HG03095 (cell line): ENCODE measurements around the gene SLC16A2.
"Not testable (repeated sequence)": the region's sequence is repeated elsewhere in the genome, so short reads cannot be mapped to it uniquely, and the experiment has no call there.

Experiments used
- ATAC-seq: cut with Tn5 transposase; IDR thresholded peaks from one replicate; pipeline ENCODE4 v1.9.1; 2021; ENCODE audit warnings: moderate library complexity; ENCODE audit not compliant: unreplicated experiment

Gene SLC16A2

GRCh38 chrX:74445099-74445498, 23.8 kb downstream of the SLC16A2 start:
- no peak for ATAC-seq

GRCh38 chrX:74446876-74447275, 25.6 kb downstream of the SLC16A2 start:
- no peak for ATAC-seq

- ATAC-seq: no peak
Observed at GRCh38 chrX:74448669-74449068, 27.4 kb downstream of the SLC16A2 start.

DNA sequence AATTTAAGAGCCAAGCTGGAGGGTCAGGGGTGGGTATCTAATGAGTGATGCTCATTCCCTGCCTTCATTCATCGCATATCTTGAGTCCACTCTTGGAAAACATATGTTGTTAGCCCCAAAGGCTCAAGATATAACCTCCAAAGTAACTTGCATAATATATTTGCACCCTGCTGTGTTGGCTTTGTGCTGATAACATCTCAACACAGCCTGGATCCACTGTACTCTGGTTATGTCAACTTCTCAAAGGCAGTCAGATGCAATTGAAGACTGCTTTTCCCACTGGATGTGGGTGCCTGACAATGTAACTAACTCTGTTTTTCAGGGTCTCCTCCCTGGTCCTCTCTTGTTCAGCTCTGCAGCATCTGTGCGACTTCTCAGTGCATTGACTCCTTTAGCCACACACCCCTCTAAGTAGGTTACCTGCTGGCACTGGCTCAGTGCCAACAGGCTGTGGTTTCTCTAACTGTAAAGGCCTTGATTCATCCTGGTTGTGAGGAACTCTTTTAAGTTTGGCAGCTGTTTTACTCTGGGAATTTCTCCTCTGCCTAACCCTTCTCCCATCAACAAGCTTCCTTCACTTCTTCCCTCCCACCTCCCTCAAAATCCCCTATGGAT, 28.1 kb downstream of the SLC16A2 start:
- no peak for ATAC-seq

- no peak for ATAC-seq
Observed at GRCh38 chrX:74449937-74450330, 28.6 kb downstream of the SLC16A2 start.

DNA sequence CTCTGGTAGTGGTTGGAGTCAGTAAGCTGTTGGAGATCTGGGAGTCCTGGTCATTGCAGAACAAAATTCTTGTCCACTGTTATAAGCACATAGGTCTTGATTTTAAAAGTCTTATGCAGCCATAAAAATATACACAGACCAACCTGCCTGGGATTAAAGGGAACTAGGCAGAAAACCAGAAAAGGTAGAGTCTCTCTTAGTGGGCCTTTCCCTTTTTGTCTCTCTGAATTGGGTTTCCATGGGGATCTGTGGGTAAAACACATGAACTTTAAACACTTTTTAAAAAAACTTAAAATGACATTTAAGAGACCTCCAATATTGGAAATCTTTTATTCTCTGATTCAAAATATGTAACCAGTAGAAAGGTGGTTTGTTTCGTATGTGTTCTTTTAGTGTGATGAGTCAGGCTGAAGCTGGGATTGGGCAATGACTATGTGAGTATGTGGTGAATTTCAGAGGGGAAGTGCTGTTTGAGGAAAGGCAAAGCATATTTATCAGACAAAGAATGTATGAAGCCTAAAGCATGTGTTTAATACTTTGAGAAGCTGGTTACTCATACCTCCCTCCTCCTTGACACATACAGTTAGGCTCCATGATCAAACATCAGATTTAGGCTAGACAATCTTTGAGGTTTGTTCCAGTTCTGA, 29.6 kb downstream of the SLC16A2 start:
- ATAC-seq: no peak

GRCh38 chrX:74451450-74452198, 30.3 kb downstream of the SLC16A2 start:
- no peak for ATAC-seq

- ATAC-seq: no peak
Observed at GRCh38 chrX:74452199-74452481, 30.8 kb downstream of the SLC16A2 start.

DNA sequence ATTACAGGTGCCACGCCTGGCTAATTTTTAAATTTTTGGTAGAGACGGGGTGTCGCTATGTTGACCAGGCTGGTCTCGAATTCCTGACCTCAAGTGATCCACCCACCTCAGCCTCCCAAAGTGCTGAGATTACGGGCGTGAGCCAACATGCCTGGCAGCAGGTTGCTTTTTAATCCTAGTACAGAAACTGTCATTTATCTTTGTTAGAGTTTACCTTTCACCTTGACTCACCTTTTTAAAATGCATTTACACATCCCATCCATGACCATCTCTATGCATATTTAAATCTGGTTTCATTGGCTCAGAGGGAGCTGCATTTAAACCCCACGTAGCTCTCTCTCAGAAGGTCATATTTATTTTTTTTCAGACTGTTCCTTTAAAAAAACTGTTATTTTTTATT, 31.9 kb downstream of the SLC16A2 start:
- ATAC-seq: no peak

DNA sequence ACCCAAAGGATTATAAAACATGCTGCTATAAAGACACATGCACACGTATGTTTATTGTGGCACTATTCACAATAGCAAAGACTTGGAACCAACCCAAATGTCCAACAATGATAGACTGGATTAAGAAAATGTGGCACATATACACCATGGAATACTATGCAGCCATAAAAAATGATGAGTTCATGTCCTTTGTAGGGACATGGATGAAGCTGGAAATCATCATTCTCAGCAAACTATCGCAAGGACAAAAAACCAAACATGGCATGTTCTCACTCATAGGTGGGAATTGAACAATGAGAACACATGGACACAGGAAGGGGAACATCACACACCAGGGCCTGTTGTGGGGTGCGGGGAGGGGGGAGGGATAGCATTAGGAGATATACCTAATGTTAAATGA, 32.9 kb downstream of the SLC16A2 start:
- ATAC-seq: not testable (repeated sequence)

GRCh38 chrX:74458736-74459135, 37.4 kb downstream of the SLC16A2 start:
- ATAC-seq: no peak

- no peak for ATAC-seq
Observed at GRCh38 chrX:74461384-74461783, 40.1 kb downstream of the SLC16A2 start.

DNA sequence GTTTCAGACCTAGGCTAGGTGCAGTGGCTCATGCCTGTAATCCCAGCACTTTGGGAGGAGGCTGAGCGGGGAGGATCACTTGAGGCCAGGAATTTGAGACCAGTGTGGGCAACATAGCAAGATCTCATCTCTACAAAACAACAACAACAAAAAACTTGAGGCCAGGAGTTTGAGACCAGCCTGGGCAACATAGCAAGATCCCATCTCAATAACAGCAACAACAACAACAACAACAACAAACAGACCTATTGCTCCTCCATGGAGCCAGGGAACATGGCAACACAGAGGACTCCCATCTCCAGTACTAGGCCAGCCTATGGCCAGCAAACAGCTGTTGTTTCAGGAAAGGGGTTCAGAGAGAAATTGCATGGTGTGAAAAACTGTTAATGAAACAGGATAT, 43.4 kb downstream of the SLC16A2 start:
- no peak for ATAC-seq

GRCh38 chrX:74465424-74465823, 44.1 kb downstream of the SLC16A2 start:
- ATAC-seq: no peak

GRCh38 chrX:74467656-74468055, 46.4 kb downstream of the SLC16A2 start:
- ATAC-seq: no peak

GRCh38 chrX:74473116-74473515, 51.8 kb downstream of the SLC16A2 start:
- ATAC-seq: not testable (repeated sequence)

DNA sequence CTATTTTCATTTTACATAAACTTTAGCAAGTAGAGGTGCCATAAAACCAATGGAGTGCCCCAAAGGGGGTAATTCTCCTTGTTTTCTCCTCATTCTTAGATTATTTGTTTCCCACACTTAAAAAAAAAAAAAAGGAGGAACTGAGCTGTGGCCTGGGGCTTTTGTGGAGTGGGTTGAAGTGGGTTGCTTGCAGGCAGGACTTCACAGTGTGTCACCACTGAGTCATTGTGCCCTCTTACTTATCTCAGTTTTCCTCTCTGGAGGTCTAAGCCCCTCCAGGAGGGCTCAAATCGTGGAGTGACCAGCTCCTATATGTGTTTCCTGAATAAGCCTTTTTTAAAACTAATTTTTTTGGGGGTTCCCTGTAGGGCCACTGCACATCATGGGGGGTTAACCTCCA, 69.0 kb downstream of the SLC16A2 start:
- ATAC-seq: no peak

GRCh38 chrX:74492720-74493201, 71.5 kb downstream of the SLC16A2 start:
- ATAC-seq: no peak

DNA sequence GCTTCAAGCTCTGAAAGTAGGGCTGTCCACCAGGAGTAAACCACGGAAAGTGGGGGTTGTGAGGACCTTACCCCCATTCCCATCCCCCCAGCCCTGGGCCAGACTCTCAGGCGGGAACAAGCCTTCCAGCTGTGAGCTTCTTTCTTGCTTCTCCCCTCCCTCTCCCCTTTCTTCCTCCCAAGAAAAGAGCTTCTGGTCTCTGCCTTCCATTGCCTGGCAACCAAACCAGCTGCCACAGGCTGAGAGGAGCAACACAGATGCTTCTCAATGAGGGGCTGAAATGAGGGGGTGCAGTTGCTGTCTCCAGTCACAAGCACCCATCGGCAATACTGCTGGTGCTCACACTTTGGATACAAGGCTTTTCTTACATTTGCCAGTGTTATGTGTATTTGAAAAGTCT, 72.5 kb downstream of the SLC16A2 start:
- no peak for ATAC-seq

DNA sequence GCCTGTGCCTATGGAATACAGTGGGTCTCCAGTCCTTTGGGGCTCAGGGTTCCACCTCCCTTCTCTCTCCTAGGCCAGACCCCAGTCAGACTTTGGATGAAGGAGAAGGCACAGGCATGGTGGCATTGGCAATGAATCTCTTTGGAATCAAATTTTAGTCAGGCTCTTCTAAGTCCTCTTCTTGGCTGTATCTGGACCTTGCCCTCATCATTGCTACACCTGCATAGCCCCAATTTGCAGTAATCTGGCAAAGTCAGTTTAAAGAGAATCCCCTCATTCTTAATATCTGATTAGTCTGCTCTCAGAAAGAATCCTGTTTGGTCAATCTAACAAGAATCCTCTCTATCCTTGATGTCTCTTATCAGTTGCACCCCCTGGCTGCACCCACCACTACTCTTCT, 77.6 kb downstream of the SLC16A2 start:
- ATAC-seq: no peak

DNA sequence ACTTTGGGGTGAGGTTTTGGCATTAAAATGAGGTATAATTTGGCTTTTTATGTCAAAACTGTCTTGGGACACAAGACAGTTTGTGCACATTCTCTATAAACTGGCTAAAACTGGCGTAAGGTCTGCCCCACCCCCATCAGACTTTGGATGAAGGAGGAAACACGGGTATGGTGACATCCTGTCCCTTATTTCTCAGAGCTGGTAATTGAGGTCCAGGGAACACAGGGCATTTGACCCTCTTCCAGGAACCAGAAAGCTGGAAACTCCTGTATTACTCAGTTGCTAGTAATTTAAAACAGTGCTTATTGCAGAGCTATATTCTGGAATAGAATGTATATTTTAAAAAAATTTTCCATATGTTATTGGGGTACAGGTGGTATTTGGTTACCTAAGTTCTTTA, 78.8 kb downstream of the SLC16A2 start:
- no peak for ATAC-seq

GRCh38 chrX:74500555-74500954, 79.3 kb downstream of the SLC16A2 start:
- ATAC-seq: no peak
